Fibroblast of lung (primary cell): ENCODE results near the gene ALOX12B. TPM values are rescaled to one million over a fixed set of nuclear protein-coding genes. Genes with fewer than 3 reads are reported as not detected.

ENCODE experiments used
- DNase-seq, 2 donors: peaks; one replicate each; pipeline versions ENCODE4 v3.0.0 to v3.0.0-alpha.2; 2010; ENCODE audit warnings: low read depth in 2 of 2
- H2AFZ ChIP-seq: 2 replicates; pipeline ENCODE4 v1.5.1; 2012; ENCODE audit warnings: low read length, control low read depth, inconsistent platforms
- H3K27ac ChIP-seq: 2 replicates; pipeline ENCODE4 v1.5.1; 2011; ENCODE audit warnings: low read length, control low read depth; ENCODE audit not compliant: insufficient read depth
- H3K27me3 ChIP-seq: 2 replicates; pipeline ENCODE4 v1.5.1; 2011; ENCODE audit warnings: mild to moderate bottlenecking, low read length; ENCODE audit not compliant: control insufficient read depth, insufficient read depth
- H3K36me3 ChIP-seq: 2 replicates; pipeline ENCODE4 v1.5.1; 2011; ENCODE audit warnings: low read length; ENCODE audit not compliant: control insufficient read depth, insufficient read depth
- H3K4me1 ChIP-seq: 2 replicates; pipeline ENCODE4 v1.5.1; 2011; ENCODE audit warnings: low read length; ENCODE audit not compliant: control insufficient read depth, insufficient read depth; ENCODE audit errors: extremely low read depth
- H3K4me2 ChIP-seq: 2 replicates; pipeline ENCODE4 v1.5.1; 2011; ENCODE audit warnings: low read length, control low read depth; ENCODE audit not compliant: insufficient read depth; ENCODE audit errors: extremely low read depth
- H3K4me3 ChIP-seq, 4 experiments: fragments of 200-600 bp in 1 of 4; sonication (generic) in 1 of 4; replicated peaks in 1 of 4; 2 replicates each; pipeline ENCODE4 v1.5.1; 2011 to 2016; ENCODE audit warnings: low read length in 4 of 4, low read depth in 3 of 4, mild to moderate bottlenecking in 3 of 4, control low read depth in 2 of 4, inconsistent platforms in 1 of 4, mixed read lengths in 1 of 4; ENCODE audit not compliant: insufficient read depth in 1 of 4; ENCODE audit errors: control extremely low read depth in 1 of 4
- H3K79me2 ChIP-seq: 2 replicates; pipeline ENCODE4 v1.5.1; 2012; ENCODE audit warnings: mild to moderate bottlenecking, low read length, inconsistent platforms; ENCODE audit not compliant: control insufficient read depth, insufficient read depth
- H3K9ac ChIP-seq: 2 replicates; pipeline ENCODE4 v1.5.1; 2011; ENCODE audit warnings: mild to moderate bottlenecking, low read length, control low read depth; ENCODE audit not compliant: insufficient read depth
- H3K9me3 ChIP-seq: 2 replicates; pipeline ENCODE4 v1.5.1; 2012; ENCODE audit warnings: low read depth, low read length; ENCODE audit not compliant: control insufficient read depth, insufficient read depth
- H4K20me1 ChIP-seq: 2 replicates; pipeline ENCODE4 v1.5.1; 2011; ENCODE audit warnings: low read length; ENCODE audit not compliant: control insufficient read depth, insufficient read depth; ENCODE audit errors: extremely low read depth
- CTCF ChIP-seq, 2 donors: IDR thresholded peaks in 1 of 2; conservative IDR thresholded peaks in 1 of 2; 1 replicate in 1 of 2; 2 replicates in 1 of 2; pipeline ENCODE4 v1.5.1; 2011 to 2012; ENCODE audit warnings: low read length in 2 of 2, control low read depth in 1 of 2, inconsistent platforms in 1 of 2, low read depth in 1 of 2, mild to moderate bottlenecking in 1 of 2
- EZH2 ChIP-seq: IDR thresholded peaks from 2 replicates; pipeline ENCODE4 v1.5.1; 2012; ENCODE audit warnings: low read length, control low read depth, mild to moderate bottlenecking; ENCODE audit errors: missing control alignments
- polyA plus RNA-seq, 2 donors: library from polyadenylated mRNA; depleted of rRNA in 1 of 2; stranded (reverse) in 1 of 2; unstranded in 1 of 2; fragments of >200 nt; gene quantifications; 2 replicates each; pipeline ENCODE4 v1.2.1, GENCODE V29; 2011 to 2012; ENCODE audit warnings: missing spikeins in 1 of 2
- total RNA-seq: library from RNA; depleted of rRNA; stranded (reverse); fragments of >200 nt; gene quantifications from 2 replicates; pipeline ENCODE4 v1.2.1, GENCODE V29; 2014

The ALOX12B gene
- total and polyA plus RNA-seq, 2 donors (not counting 1 experiment from before 2014, with no cell fraction given), result not detected

DNA sequence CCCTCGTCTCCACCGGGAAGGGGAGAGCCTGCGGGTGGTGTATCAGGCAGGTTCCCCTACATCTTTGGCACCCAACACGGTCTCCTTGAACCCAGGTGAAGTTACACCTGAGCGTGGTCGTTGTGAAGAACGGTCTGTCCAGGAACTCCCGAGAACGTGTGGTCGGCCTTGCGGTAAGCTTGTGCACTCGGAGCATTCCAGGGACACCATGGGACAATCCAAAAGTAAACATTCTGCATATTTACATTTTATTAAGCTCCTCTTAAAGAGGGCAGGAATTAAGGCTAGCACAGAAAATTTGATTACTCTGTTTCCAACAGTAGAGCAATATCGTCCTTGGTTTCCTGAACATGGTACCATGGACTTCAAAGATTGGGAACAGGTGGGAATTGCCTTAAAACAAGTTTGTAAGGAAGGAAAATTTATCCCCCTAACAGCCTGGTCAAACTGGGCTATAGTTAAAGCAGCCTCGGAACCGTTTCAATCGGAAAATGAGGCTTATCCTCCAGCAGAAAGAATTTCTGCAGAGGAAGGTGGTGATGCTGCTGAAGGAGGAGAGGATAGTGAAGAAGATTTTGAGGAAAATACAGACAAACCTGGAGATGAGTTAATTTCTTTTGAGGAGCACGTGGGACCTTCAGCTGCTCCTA, 30.4 kb downstream of the ALOX12B start:
- Histone ChIP-seq H3K9ac (no peak overlapping the region), H3K79me2 (no peaks in the 10 kb centered on the region), H3K27me3 (peaks cover 34% of the 10 kb centered on the region), H3K9me3 (no peaks in the 10 kb centered on the region), H3K4me2 (no peak overlapping the region), H2AFZ (no peak overlapping the region), H3K4me1 (no peaks in the 10 kb centered on the region), H3K27ac (no peak overlapping the region), H3K36me3 (no peaks in the 10 kb centered on the region), H4K20me1 (no peaks in the 10 kb centered on the region), H3K4me3 (no peak overlapping the region)
- TF ChIP-seq EZH2 (no peak), CTCF (conservative IDR thresholded peaks at IDR 0.05 in 1 of 2, IDR thresholded peaks at IDR 0.05 in 1 of 2; ENCODE audit: low read depth in 1 of 2, low read length in 2 of 2) (no peak)
- DNase-seq, result no peak

DNA sequence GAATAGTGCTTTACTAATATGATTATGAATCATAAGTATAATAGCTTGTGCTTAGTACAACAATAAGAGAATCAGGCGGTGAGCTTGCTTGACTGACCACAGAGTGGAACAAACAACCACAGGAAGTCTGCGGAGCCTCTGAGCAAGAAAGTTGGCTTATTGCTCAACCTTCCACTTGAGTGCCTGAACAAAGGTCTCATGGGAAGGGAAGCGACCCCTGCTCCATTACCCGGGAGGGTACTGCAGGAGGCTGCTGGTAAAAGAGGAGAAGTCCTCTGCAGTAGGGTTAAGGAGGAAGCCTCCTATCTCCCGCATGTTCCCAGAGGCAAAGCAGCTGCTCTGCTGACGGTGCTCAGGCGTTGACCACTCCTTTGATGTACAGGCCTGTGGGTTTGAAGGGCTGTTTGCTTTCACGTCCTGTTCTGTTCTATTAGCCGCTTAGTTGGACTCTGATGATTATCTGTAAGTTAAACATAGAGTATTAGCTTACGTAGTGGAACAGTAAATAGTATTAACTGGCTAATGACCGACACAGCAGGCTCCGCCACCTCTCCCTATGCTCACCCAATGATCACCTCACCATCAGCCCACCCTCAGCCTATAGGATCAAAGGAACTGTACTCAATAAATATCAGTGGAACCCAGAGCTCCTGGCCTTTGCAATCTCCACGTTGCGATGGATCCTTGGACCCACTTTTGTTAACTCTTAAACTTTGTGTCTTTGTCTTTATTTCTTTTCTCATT, 31.1 kb downstream of the ALOX12B start:
- Histone ChIP-seq H3K36me3 (no peaks in the 10 kb centered on the region), H3K79me2 (no peaks in the 10 kb centered on the region), H3K4me3 (no peak overlapping the region), H3K4me1 (no peaks in the 10 kb centered on the region), H3K27ac (no peak overlapping the region), H2AFZ (no peak overlapping the region), H3K9me3 (no peaks in the 10 kb centered on the region), H3K27me3 (peaks cover 31% of the 10 kb centered on the region), H4K20me1 (no peaks in the 10 kb centered on the region), H3K9ac (no peak overlapping the region), H3K4me2 (no peak overlapping the region)
- TF ChIP-seq CTCF (conservative IDR thresholded peaks at IDR 0.05 in 1 of 2, IDR thresholded peaks at IDR 0.05 in 1 of 2; ENCODE audit: low read depth in 1 of 2, low read length in 2 of 2) (no peak), EZH2 (no peak)
- peak; percentile 83 to 86 for DNase-seq

DNA sequence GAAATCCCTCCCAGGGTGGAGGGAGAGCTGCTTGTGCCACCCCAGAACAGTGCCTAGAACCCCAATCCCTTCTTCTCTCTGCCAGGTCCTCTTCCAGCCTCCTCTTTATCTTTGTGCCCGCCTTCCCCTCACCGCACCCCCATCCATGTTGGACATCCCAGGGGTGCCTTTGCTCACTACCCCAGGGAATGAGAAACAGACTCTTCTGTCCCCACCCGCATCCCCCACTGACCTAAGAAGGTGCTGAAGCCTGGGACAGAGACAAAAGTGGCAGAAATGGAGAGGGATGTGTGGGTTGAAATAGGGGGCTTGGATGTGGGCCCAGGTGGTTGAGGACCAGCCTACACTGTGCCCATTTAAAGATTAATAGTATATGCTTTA, 31.7 kb downstream of the ALOX12B start:
- Histone ChIP-seq H2AFZ (no peak overlapping the region), H3K36me3 (no peaks in the 10 kb centered on the region), H3K4me3 (no peak overlapping the region), H3K4me1 (no peaks in the 10 kb centered on the region), H3K9ac (no peak overlapping the region), H3K9me3 (no peaks in the 10 kb centered on the region), H3K4me2 (no peak overlapping the region), H3K79me2 (no peaks in the 10 kb centered on the region), H3K27me3 (peaks cover 27% of the 10 kb centered on the region), H4K20me1 (no peaks in the 10 kb centered on the region), H3K27ac (no peak overlapping the region)
- no peak for DNase-seq
- TF ChIP-seq CTCF (conservative IDR thresholded peaks at IDR 0.05 in 1 of 2, IDR thresholded peaks at IDR 0.05 in 1 of 2; ENCODE audit: low read depth in 1 of 2, low read length in 2 of 2), result no peak
- TF ChIP-seq EZH2, result no peak
